ENCODE data around the gene GHR.

DNA sequence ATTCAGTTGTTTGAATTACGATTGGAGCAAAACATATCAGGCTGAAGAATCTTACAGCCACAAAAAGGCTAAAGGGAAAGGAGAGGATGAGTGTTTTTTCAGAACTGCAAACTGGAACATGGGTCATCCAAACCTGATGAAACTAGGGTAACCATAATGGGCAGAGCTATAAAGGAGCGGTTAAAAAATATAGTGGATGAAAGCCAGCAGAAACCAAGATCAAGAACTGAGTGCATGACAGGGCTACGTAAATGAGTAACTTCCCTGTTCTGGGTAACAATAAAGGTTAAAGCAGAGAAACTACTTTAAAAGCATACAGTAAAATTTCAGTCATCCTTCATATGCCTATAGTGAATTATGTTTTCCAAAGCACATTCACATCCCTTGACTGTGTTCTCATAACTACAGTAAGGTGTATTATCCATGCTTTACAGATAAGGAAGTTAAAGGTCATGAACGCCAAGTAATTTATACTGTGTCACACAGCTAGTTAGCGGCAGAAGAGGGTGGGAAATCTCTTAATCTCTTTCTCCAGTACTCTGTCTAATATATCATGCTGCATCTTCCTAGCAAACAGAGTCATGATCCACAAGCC is 48.5 kb upstream of the GHR start:
- no peak for TF ChIP-seq CTCF (conservative IDR thresholded peaks at IDR 0.05; ENCODE audit: low read depth, low read length)
- TF ChIP-seq EZH2 (IDR thresholded peaks at IDR 0.05; ENCODE audit: low read length, unreplicated experiment), result no peak
- TF ChIP-seq EZH2phosphoT487 (IDR thresholded peaks at IDR 0.05; ENCODE audit: borderline replicate concordance, low read length), result no peak

Measured in PC-3 (cell line).